RCC 7860 (cell line): ENCODE results near the gene OTC.

Source experiments
- DNase-seq: peaks from one replicate; pipeline ENCODE4 v3.0.0-alpha.2; 2015; ENCODE audit warnings: low spot score
- FAIRE-seq: peaks from 2 replicates; lab custom pipeline; 2012; peaks lifted over from hg19 to GRCh38; lab: Jason Lieb, UNC

Gene OTC

GRCh38 chrX:38462257-38462656, 109.9 kb downstream of the OTC start:
- FAIRE-seq: no peak

GRCh38 chrX:38465686-38466085, 113.3 kb downstream of the OTC start:
- DNase-seq (no peak), FAIRE-seq (no peak)

More at GRCh38 chrX:38462257-38462656, 109.9 kb downstream of the OTC start:
- no peak for DNase-seq

GRCh38 chrX:38468563-38469157, 116.3 kb downstream of the OTC start:
- FAIRE-seq (no peak), DNase-seq (no peak)
